Endometrial microvascular endothelial cells (primary cell): ENCODE measurements around the gene IQCC. TPM values are rescaled to one million over a fixed set of nuclear protein-coding genes. Genes with fewer than 3 reads are reported as not detected.
"Not testable (repeated sequence)": the region's sequence is repeated elsewhere in the genome, so short reads cannot be mapped to it uniquely, and the experiment has no call there.

Experiments
- in situ Hi-C: cut with HindIII; loops from 2 replicates; pipeline ENCODE4 v1.10.0; 2017; ENCODE audit warnings: low sequenced_read_pairs, low pct_unique_long_range_greater_than_20kb; ENCODE audit errors: inconsistent ontology term
- total RNA-seq: library from RNA; depleted of rRNA; stranded (reverse); fragments of >200 nt; gene quantifications from one replicate; pipeline ENCODE4 v1.2.3, GENCODE V29; 2015; ENCODE audit errors: inconsistent ontology term

IQCC gene
- 1.2 TPM for total RNA-seq

DNA sequence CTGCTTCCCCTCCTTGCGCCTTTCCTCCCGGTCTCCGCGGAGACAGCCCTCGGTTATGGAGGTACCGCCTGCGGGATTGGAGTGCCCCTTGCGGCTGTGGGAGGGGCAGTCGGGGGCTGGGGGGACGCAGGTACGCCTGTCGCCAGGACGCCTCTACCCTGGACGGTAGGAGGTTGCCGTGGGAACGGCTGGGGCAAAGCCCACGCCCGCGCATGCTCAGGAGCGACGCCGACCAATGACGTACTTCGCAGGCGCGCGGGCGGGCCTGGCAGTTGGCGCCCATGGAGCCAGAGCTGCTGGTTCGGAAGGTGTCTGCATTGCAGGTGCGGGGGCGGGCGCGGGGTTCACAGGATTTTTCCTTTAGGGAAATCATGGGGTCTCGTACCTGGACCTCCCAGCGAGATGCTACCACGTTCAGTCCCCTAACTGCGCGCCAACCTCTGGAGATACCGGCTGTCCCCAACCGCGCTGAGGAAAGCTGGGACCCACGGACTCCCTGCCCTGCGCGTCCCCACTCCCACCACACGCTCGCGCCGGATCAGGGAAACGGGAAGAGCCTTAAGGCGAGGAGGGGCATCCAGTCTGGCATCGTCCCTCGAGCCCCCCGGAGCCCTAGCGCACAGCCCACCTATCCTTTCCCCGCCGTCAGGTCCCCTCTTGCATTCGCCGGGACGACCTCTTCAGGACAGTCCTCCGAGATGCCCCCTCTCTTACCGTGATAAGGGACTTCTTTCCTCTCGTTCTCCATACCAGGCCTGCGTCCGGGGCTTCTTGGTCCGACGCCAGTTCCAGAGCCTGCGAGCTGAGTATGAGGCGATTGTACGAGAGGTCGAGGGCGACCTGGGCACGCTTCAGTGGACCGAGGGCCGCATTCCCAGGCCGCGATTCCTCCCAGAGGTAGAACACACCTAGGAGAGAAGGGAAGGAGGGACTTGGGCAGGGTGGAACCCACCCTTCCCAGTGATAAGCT is at the start of gene IQCC:
IQCC (plus strand) TSS at position 271 of the 970 bp plus-strand sequence; CDS start at position 282, 11 bp downstream.
- in situ Hi-C loops, result no loop called here

DNA sequence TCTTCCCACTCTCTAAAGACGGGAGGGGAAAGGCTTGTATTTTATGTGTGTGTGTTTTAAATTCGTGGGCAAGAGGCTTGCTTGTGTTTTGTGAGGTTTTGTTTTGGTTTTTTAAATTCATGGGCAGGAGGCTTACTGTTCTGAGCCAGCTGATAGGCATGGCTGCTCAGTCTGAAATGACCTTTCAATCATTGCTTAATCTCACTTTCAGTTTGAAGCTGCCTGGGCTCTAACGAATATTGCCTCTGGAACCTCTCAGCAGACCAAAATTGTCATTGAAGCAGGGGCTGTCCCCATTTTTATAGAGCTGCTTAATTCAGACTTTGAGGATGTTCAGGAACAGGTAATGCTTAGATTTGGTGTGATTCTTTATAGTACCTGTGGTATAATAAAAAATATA is 46.3 kb upstream of the IQCC start:
- in situ Hi-C loops, result no loop called here

DNA sequence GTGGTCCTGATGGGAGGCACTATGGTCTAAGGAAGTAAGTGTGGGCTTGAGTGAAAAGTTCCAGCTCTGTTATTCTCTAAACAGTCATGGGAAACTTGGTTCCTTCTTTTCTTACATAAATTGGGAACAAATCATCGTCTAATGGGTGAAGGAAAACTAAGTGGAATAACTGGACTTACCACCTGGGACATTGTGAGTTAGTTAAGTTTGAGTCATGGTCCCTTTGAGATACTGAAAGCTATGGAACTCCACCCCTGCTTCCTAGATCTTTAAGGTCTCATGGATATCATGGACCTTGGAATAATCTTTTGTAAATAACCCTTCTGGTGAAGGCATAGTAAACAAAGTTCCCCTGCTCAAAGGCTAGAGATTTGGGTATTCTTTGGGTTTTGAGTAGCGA is 42.1 kb upstream of the IQCC start:
- in situ Hi-C loops, result no loop called here

DNA sequence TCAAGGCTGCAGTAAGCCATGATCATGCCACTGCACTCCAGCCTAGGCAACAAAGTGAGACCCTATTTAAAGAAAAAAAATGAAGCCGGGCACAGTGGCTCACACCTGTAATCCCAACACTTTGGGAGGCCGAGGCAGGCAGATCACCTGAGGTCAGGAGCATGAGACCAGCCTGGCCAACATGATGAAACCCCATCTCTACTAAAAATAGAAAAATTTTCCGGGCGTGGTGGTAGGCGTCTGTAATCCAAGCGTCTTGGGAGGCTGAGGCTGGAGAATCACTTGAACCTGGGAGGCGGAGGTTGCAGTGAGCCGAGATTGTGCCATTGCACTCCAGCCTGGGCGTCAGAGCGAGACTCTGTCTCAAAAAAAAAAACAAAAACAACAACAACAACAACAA is 39.8 kb upstream of the IQCC start:
- in situ Hi-C loops, result not testable (repeated sequence)

DNA sequence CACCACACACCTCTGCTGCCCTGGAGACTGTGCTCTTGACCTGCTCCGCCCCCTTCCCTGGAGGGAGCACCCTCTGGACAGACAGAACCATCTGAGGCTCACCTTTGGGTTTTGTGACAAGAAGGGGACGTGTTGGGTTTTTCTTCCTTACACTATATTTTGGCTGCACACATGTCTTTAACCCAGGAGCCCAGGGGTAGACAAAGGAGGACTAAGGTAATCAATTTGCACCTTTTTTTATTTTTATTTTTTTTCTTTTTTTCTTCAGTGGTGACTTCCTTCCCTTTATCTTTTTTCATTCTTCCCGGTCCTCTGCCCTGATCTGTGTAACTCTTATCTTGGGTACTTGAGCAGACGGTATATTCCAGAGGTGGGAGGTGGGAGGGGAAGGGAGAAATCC is 34.5 kb upstream of the IQCC start:
- in situ Hi-C loops, result no loop called here

DNA sequence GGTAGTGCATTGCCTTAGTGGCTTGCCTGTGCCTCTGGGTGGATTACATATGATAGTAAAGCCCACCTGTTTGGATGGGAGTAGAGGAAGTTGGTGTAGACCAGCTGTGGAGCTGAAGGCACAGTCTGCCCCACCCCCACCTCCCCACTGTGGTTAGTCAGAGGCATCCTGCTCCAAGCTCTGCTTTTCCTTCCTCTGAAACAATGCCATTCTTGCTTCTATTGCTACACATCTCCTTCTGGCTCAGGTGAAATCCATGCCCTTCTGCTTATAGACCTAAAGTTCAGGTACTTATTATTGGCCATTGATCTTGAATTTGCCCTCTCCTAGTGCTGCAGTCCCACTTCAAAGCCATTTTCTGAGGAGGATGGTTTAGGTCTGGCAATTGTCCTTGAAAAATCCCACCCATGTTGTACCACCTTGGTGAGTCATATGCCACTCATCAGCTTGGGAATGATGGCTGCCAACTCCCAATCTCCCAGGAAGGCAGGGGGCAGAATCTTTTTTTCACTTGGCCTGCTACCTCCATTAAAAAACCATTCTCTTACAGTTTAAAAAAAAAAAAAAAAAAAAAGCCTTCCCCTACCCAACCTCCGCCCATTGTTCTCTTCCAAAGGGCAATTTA is 32.7 kb upstream of the IQCC start:
- in situ Hi-C loops, result no loop called here

DNA sequence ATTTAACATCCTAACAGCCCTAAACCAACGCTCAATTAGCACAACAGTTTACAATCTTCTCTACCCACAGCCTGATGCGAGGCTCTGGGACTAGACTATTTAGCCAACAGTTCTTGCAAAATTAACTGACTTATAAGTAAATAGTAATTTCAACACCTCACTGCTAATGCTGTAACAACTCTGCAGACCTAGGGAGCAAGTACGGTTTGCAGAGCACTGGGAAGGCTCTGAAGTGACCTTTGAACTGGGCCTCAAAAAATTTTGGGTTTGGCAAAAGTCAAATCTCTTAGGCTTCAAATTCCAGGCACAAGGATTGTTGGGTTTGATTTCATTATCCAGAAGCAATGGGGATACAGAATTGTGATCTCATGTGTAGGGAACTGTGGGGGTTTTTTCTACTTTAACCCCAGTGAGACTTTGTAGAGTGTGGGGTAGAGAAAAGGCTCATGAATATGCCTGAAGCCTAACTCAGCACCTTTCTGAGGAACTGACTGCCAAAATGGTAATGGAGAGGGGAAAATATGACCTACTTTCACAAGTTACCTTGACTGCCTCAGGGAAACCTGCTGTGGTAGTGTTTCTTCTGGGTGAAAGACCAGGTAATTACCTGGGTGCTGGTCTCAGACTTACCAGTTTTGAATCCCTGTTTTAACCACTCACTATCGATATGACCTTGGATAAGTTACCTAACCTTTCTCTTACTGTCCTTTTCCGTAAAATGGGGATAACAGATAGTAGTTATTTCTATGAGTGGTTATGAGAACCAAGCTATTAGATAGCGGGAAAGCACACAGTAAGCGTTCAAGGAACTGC is 26.9 kb upstream of the IQCC start:
- in situ Hi-C loops, result no loop called here

DNA sequence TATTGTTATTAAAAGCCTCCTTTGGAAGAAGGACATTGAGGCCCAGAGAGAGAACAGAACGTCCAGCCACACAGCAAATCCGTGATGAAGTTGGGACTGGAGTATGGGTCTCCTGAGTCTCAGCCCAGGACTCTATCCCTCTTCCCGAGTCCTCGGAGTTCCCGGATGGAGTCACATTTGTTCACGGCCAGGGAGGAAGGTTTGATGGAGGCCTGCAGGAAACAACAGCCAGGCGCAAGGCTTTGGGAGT is 26.4 kb upstream of the IQCC start:
- in situ Hi-C loops, result no loop called here

DNA sequence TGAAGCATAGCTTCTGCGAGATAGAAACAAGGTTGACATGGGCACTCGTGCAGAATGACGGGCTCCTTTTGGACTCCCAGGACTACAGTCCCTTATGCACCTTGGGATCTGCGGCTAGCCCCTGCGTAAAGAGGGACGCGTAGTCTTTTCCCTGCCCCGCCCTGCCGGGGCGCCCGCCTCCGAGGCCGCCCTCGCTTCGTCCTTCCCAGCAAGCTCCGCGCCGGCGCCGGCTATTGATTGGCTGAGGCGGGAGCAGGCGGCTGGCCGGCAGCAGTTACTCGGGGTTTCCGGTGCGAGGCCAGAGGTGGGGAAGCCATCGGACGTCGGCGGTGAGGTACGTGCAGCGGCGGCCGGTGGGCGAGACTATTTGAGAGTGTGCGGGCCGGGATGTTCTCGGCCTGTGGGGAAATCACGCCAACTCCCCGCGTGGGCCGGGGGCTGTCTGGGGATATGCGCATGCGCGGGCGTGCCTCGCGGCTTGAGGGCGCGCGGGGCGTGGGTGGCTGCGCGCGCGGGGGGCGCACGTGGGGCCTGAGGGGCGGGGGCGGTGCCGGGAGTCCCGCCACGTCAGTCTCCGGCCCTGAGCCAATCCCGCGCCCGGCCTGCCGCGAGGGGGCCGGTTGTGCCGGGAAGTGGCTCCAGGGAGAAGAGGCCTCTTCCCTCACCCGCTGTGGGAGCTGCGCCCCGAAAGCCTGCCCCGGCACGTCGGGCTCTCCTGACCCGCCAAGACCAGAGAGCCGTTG is 25.9 kb upstream of the IQCC start, which contains the start of gene TXLNA:
TXLNA (plus strand) TSS at position 233 of the 743 bp plus-strand sequence. CDS start 671 bp downstream, outside the sequence.
- in situ Hi-C loops, result no loop called here

DNA sequence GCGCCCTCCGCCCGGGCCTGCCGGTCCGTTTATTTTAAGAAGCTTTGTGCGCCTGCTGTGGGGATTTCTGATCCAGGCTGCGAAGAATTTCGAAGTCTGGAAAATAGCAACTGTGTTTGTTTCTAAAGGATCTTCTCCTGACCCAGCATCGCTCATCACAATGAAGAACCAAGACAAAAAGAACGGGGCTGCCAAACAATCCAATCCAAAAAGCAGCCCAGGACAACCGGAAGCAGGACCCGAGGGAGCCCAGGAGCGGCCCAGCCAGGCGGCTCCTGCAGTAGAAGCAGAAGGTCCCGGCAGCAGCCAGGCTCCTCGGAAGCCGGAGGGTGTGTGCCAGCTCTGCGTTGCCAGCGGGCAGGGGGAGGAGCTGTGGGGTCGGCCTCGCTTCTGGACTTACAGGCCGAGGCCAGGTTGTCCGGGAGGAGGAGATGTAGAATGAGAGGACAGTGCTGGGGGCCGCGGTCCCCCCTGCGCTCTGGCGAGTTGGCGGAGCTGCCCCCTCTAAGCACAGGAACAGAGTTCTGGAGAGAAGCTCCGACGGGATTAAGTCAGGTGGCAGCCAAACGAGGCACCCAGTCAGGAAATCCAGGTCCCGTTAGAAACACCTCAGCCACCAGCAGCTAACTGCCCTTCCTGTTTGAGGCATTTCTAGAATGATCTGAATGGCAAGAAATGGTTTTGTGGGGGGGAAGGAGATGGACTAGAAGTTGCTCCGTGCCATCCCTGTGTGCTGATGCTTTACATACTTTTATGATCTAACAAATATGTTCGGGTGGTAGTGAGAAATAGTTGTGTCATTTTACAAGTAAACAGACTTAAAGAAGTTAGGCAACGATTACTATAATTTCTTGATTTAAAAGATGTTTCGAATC is 25.0 kb upstream of the IQCC start:
- in situ Hi-C loops, result no loop called here

DNA sequence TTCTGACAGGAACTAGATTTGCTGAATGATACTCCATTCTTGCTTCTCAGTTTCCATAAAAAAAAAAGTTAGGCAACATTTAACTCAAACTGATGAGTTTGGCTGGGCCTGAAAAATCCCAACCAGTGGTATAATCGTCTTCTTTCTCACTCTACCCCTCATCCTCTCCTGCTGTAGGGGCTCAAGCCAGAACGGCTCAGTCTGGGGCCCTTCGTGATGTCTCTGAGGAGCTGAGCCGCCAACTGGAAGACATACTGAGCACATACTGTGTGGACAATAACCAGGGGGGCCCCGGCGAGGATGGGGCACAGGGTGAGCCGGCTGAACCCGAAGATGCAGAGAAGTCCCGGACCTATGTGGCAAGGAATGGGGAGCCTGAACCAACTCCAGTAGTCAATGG is 24.4 kb upstream of the IQCC start:
- in situ Hi-C loops, result no loop called here

DNA sequence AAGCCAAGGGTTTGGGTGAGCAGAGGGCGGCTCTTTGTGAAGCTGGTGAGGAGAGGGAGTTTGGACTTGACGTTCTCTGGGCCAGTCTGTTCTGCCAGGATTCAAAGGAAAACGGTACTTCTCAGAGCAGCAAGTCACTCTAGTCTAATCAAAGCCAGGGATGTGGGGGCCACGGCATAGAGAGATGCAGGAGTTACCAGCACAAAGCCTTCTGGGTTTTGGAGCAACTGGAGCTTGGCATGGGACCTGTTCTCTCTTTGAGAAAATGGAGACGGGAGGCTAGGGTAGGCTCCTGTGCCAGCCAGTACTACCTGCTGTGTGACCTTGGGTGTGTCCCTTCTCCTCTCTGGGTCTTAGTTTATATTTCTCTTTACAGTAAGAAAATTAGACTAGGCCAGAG is 23.9 kb upstream of the IQCC start:
- in situ Hi-C loops, result no loop called here

DNA sequence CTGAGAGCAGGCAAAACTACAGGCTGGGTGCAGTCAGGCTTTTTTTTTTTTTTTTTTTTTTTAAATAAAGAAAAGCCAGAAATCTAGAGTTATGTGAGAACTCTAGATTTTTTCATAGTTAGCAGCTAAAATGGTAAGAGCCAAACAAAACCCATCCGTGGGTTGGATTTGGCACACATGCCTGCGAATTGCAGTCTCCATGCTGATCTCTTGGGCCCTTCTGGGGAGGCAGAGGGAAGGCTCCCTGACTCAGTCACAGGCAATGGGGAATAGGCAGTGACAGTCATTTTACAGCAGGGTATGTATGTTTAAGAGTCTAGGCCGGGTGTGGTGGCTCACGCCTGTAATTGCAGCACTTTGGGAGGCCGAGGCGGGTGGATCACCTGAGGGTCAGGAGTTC is 23.4 kb upstream of the IQCC start:
- in situ Hi-C loops, result no loop called here

DNA sequence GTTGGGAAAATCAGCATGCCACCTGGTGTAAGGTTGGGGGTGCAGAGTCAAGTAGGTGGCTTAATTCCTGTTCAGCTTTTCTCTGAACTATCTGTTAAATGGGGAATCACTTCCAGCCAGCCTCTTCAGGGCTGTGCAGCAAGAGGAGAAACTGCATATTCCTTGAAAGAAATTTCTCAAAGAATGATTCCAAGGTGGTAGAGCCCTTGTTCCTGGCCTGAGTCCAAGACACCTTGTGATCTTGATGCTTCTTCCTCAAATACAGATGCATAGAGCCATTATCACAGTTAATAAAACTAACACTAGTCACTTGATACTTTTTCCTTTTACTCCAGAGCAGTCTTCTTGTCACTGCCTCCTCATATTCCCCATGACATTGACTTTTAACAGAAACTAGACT is 20.8 kb upstream of the IQCC start:
- in situ Hi-C loops, result no loop called here

DNA sequence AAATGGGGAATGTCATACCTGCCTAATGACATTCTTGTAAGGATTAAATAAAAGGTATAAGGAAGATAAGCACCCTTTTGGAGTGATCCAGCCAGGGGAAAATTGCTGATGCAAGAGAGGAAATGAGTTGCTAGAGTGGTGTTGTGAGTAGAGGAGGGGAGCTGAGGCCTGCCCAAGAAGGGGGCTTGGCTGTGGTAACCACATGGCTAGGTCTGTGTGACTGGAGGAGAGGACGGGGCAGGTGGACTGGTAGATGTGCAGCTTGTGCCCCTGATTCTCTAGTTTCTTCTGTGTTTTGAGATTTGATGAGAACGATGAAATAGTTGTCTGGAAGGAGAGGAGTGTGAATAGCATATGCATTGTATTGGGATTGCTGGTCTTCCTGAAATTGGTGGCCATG is 19.4 kb upstream of the IQCC start:
- in situ Hi-C loops, result no loop called here

DNA sequence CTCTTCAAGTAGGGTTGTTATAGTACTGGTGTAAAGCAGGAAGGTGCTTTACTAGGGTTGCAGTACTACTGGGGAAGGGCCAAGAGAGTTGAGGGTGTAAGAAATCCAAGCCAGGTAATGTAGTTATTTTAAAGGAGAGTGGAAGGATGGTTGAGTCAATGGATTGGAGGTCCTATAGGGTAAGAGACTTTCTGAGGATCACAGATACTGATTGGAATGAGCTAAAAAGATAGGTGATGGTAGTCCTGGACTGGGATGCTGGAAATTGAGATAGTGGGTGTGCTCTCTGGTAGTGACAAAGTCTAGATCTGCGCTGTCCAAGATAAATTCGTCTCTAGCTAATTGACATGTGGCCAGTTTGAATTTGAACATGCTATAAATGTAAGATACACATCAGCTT is 19.0 kb upstream of the IQCC start:
- in situ Hi-C loops, result no loop called here

DNA sequence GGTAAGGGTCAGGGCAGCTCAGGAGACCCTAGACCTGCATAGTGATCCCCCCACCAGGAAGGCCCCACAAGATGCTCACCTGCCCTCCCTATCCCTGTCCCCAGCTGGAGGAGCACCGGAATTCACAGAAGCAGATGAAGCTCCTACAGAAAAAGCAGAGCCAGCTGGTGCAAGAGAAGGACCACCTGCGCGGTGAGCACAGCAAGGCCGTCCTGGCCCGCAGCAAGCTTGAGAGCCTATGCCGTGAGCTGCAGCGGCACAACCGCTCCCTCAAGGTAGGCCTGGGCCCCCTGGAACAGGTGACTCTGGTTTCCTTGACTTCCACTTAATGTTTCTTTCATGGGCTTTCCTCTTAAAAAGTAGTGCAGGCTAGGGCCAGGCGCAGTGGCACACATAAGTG is 17.6 kb upstream of the IQCC start:
- in situ Hi-C loops, result no loop called here
